Measurements from ENCODE around the gene NPR1. TPM values are rescaled to one million over a fixed set of nuclear protein-coding genes. Genes with fewer than 3 reads are reported as not detected.

Gene NPR1
- total RNA-seq, 1 donor from 2014 or later = 5.9 TPM

GRCh38 chr1:153693466-153693865 lies 15.0 kb downstream of the NPR1 start:
- no peaks in the 10 kb centered on the region for H3K36me3 Mint-ChIP-seq
- no peak overlapping the region for H3K4me3 Mint-ChIP-seq
- TF ChIP-seq, protein P1, sequence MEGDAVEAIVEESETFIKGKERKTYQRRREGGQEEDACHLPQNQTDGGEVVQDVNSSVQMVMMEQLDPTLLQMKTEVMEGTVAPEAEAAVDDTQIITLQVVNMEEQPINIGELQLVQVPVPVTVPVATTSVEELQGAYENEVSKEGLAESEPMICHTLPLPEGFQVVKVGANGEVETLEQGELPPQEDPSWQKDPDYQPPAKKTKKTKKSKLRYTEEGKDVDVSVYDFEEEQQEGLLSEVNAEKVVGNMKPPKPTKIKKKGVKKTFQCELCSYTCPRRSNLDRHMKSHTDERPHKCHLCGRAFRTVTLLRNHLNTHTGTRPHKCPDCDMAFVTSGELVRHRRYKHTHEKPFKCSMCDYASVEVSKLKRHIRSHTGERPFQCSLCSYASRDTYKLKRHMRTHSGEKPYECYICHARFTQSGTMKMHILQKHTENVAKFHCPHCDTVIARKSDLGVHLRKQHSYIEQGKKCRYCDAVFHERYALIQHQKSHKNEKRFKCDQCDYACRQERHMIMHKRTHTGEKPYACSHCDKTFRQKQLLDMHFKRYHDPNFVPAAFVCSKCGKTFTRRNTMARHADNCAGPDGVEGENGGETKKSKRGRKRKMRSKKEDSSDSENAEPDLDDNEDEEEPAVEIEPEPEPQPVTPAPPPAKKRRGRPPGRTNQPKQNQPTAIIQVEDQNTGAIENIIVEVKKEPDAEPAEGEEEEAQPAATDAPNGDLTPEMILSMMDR (IDR thresholded peaks at IDR 0.05; ENCODE audit: unreplicated experiment) = no peak
- H3K4me1 Mint-ChIP-seq = peaks cover 29% of the 10 kb centered on the region
- H3K27me3 Mint-ChIP-seq (ENCODE audit: low read depth) = no peaks in the 10 kb centered on the region
- no peak for DNase-seq (ENCODE audit: low spot score in 2 of 2, unreplicated experiment in 2 of 2)
- H3K9me3 Mint-ChIP-seq = no peaks in the 10 kb centered on the region
- no peak overlapping the region for H3K27ac Mint-ChIP-seq

DNA sequence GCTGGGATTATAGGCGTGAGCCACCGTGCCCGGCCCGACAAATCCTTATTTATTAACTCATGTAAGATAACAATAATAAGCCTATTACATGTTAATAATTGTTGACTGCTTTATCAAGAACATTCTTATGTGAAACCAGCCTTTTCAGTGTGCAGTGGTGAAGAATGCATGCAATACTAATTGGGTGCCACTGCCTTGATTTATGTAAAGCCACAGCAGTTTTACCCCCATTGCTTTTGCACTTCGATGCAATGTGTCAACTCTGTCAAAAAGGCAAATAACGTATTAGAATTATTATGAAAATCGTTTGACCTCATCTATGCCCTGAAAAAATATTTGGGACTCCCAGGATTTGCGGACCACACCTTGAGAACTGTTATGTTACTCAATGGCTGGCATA lies 18.3 kb downstream of the NPR1 start:
- Mint-ChIP-seq H3K4me3 (no peak overlapping the region), H3K9me3 (no peaks in the 10 kb centered on the region), H3K4me1 (peaks cover 37% of the 10 kb centered on the region), H3K36me3 (no peaks in the 10 kb centered on the region), H3K27me3 (ENCODE audit: low read depth) (no peaks in the 10 kb centered on the region), H3K27ac (peak overlapping the region; percentile 98)
- TF ChIP-seq, protein P1 (IDR thresholded peaks at IDR 0.05; ENCODE audit: unreplicated experiment) = no peak
- DNase-seq (ENCODE audit: low spot score in 2 of 2, unreplicated experiment in 2 of 2) = no peak

DNA sequence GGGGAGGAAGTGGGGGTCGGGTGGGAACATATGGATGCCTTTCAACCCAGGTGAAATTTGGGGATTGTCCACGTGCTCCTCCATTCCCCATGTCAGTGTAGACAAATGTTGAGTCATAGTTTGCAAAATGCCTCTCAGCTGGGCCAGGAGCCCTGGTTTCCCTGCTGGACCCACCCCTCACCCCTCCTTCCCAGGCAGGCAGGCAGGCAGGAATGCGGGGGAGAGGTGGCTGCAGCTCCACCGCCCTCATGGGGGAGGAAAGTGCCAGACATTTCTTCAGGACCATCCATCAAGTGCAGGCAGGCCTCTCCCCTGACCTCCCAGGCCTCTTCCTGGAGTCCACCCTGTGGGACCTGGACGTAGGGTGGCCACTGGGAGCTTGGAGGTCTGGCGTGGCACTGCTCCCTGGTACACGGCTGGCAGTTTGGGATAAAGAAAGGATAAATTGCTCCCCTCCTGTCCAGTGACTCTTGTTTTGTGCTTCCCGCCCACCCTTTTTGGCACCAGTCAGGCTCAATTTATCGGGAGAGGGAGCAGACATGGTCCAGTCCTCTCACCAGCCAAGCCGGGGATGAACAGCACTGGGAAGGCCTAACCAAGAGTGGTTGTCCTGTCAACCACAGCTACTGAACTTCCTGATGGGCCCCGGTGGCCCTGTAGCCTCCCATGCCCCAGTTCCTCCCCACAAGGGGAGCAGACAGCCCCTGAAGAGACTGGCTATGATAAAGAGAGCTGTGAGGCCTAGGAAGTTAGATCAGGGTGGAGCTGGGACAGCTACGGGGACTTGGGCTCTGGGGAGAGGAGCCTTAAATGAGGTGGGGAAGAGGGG lies 18.9 kb downstream of the NPR1 start:
- Mint-ChIP-seq H3K27ac (peak overlapping the region; percentile 98), H3K36me3 (no peaks in the 10 kb centered on the region), H3K4me1 (peaks cover 34% of the 10 kb centered on the region), H3K9me3 (no peaks in the 10 kb centered on the region), H3K27me3 (ENCODE audit: low read depth) (no peaks in the 10 kb centered on the region), H3K4me3 (peak overlapping the region; percentile 31)
- peak; percentile 60 to 72 for DNase-seq (ENCODE audit: low spot score in 2 of 2, unreplicated experiment in 2 of 2)
- TF ChIP-seq, protein P1 (IDR thresholded peaks at IDR 0.05; ENCODE audit: unreplicated experiment) = no peak

DNA sequence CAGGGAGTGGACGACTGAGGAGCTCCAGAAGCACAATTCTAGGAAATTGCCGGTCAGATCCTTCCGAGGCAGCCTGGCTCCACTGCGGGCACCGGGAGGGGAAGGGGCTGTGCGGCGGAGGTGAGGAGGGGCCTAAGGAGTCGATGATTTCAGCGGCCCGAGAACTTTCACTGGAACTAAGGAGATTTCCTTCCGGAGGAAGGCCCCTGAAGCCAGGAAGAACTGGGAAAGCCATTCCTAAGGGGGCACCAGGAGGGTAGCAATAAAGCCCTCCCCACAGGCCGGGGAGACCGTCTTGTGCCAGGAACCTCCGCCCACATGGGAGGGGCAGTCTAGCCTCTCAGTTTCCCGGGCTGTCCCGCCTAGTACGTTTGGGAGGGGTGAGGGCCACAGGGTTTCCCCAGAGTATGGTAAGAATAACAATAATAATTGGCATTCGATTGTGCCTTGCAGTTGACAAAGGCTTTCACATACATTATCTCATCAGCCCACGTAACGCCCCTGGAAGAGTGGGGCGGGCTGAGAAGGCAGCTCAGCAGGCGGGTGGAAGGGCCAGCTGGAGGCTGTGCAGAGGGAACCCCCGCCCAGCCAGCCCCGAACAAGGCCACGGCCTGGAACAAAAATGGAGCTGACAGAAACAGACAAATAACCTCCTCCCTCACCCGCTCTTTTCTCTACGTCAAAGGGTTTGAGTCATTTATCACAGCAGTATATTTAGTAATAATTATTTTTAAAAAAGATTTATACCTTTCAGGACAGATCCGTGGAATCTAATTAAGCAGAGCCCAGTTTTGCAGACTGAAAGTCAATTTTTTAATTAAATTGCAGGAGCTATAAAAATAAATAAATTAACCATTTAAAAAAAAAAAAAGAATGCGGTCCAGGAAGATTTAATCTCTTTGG lies 19.8 kb downstream of the NPR1 start:
- TF ChIP-seq, protein P1 (IDR thresholded peaks at IDR 0.05; ENCODE audit: unreplicated experiment) = no peak
- H3K36me3 Mint-ChIP-seq = no peaks in the 10 kb centered on the region
- peak in 1 of 2 experiments; percentile 48 for DNase-seq (ENCODE audit: low spot score in 2 of 2, unreplicated experiment in 2 of 2)
- H3K27ac Mint-ChIP-seq = peak overlapping the region; percentile 98
- peak overlapping the region; percentile 31 for H3K4me3 Mint-ChIP-seq
- no peaks in the 10 kb centered on the region for H3K27me3 Mint-ChIP-seq (ENCODE audit: low read depth)
- peaks cover 34% of the 10 kb centered on the region for H3K4me1 Mint-ChIP-seq
- H3K9me3 Mint-ChIP-seq = no peaks in the 10 kb centered on the region

- Mint-ChIP-seq H3K9me3 (no peaks in the 10 kb centered on the region), H3K27ac (peak overlapping the region; percentile 89), H3K36me3 (no peaks in the 10 kb centered on the region), H3K4me1 (peaks cover 29% of the 10 kb centered on the region), H3K27me3 (ENCODE audit: low read depth) (no peaks in the 10 kb centered on the region), H3K4me3 (no peak overlapping the region)
- TF ChIP-seq, protein P1 (IDR thresholded peaks at IDR 0.05; ENCODE audit: unreplicated experiment) = no peak
- DNase-seq (ENCODE audit: low spot score in 2 of 2, unreplicated experiment in 2 of 2) = no peak
Observed at GRCh38 chr1:153698923-153699714, 20.6 kb downstream of the NPR1 start.

Measured in mesothelial cell of epicardium (in vitro differentiated cells).